Adipocyte (in vitro differentiated cells): ENCODE measurements around the gene R3HDM1.
"Not testable (repeated sequence)": the region's sequence is repeated elsewhere in the genome, so short reads cannot be mapped to it uniquely, and the experiment has no call there.

Source experiments
- DNase-seq: peaks from one replicate; pipeline ENCODE4 v3.0.0-alpha.2; 2015; ENCODE audit warnings: low read depth
- H3K27me3 ChIP-seq: replicated peaks from 2 replicates; pipeline ENCODE4 v1.7.0; 2013; ENCODE audit warnings: mild to moderate bottlenecking, low read length, moderate library complexity; ENCODE audit not compliant: control insufficient read depth, insufficient read depth
- H3K36me3 ChIP-seq: 2 replicates; pipeline ENCODE4 v1.7.0; 2013; ENCODE audit warnings: low read length, mild to moderate bottlenecking, moderate library complexity; ENCODE audit not compliant: control insufficient read depth, insufficient read depth, severe bottlenecking
- H3K4me1 ChIP-seq: 2 replicates; pipeline ENCODE4 v1.7.0; 2013; ENCODE audit warnings: mild to moderate bottlenecking, low read length, moderate library complexity; ENCODE audit not compliant: control insufficient read depth, insufficient read depth
- H3K4me3 ChIP-seq: 2 replicates; pipeline ENCODE4 v1.7.0; 2013; ENCODE audit warnings: mild to moderate bottlenecking, low read length, moderate library complexity
- H3K9ac ChIP-seq: 2 replicates; pipeline ENCODE4 v1.7.0; 2013; ENCODE audit warnings: mild to moderate bottlenecking, low read length, moderate library complexity
- H3K9me3 ChIP-seq: 2 replicates; pipeline ENCODE4 v1.7.0; 2013; ENCODE audit warnings: mild to moderate bottlenecking, low read length, moderate library complexity; ENCODE audit not compliant: control insufficient read depth

Gene R3HDM1

DNA sequence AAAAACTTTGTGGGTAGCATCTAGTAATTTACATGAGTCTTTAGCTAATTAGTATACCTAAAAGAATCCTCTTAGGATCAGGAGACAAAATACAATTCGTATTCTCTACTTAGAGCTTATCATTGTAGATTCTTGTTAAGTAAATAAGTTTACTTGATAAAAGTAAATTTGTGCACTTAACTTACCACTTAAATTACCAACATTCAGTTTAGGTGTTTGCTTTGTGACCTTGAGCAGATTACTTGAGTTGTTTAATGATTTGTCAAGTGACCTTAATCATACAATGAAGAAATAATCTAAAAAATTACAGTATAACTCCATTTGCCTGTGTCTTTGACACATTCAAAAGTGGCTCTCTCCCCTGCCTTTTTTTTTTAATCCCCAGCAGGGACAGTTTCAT lies 143.2 kb downstream of the R3HDM1 start:
- Histone ChIP-seq H3K9me3 (no peaks in the 10 kb centered on the region), H3K27me3 (no peaks in the 10 kb centered on the region), H3K4me1 (no peaks in the 10 kb centered on the region), H3K36me3 (peaks cover 23% of the 10 kb centered on the region), H3K4me3 (no peak overlapping the region), H3K9ac (no peak overlapping the region)
- no peak for DNase-seq

DNA sequence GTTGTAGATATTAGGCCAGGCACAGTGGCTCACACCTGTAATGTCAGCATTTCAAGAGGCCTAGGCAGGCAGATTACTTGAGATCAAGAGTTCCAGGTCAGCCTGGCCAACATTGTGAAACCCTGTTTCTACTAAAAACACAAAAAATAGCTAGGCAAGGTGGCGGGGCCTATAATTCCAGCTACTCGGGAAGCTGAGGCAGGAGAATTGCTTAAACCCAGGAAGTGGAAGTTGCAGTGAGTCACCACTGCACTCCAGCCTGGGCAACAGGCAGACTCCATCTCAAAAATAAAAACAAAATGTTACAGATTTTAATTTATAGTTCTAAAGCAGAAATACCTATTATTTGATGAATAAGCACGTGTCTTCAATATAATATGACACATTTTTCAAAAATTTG lies 144.7 kb downstream of the R3HDM1 start:
- Histone ChIP-seq H3K4me3 (no peak overlapping the region), H3K27me3 (no peaks in the 10 kb centered on the region), H3K9ac (no peak overlapping the region), H3K36me3 (peaks cover 31% of the 10 kb centered on the region), H3K4me1 (no peaks in the 10 kb centered on the region), H3K9me3 (no peaks in the 10 kb centered on the region)
- no peak for DNase-seq

DNA sequence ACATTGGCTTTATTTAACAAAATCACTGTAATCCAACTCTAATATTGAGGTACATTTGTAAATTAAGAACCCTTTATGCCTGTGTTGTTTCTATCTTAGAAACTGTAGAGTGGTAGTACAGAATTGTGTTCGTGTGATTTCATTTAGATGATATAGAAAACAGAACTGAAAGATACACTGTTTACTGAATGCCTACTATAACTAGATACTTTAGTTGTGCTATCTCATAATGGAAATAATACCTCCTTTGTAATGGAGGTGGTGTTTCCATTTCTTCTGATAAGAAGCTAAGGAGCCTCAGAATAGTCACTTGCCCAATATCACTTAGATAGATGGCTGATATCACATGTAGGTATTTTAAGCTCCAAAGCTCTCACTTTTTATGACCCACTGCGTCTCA lies 147.8 kb downstream of the R3HDM1 start:
- Histone ChIP-seq H3K4me1 (no peaks in the 10 kb centered on the region), H3K27me3 (no peaks in the 10 kb centered on the region), H3K9me3 (no peaks in the 10 kb centered on the region), H3K36me3 (peaks cover 26% of the 10 kb centered on the region), H3K9ac (no peak overlapping the region), H3K4me3 (no peak overlapping the region)
- DNase-seq: no peak

DNA sequence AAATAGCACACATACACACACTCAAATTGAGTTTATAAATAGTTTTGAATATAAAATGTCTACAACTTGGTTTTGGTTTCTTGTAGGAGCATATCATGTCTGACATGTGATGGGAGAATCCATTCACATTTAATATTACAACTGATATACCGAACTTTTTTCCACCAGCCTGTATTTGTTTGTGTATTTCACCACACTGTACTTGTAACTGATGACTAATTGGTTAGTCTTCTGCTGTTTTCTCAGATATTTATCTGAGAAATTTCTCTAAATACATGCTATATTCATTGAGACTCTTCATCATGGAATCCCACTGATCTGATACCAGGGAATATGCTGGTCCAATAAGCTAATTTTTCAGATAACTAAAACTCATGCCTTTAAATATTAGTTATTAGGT lies 154.1 kb downstream of the R3HDM1 start:
- H3K4me3 ChIP-seq: no peak overlapping the region
- no peaks in the 10 kb centered on the region for H3K27me3 ChIP-seq
- peaks cover 4% of the 10 kb centered on the region for H3K4me1 ChIP-seq
- H3K9me3 ChIP-seq: no peaks in the 10 kb centered on the region
- peak; percentile 75 for DNase-seq
- H3K9ac ChIP-seq: no peak overlapping the region
- H3K36me3 ChIP-seq: peaks cover 8% of the 10 kb centered on the region

GRCh38 chr2:135688978-135689377 lies 157.7 kb downstream of the R3HDM1 start:
- no peak for DNase-seq
- Histone ChIP-seq H3K36me3 (peaks cover 3% of the 10 kb centered on the region), H3K4me3 (no peak overlapping the region), H3K4me1 (peaks cover 4% of the 10 kb centered on the region), H3K9ac (no peak overlapping the region), H3K27me3 (no peaks in the 10 kb centered on the region), H3K9me3 (no peaks in the 10 kb centered on the region)

DNA sequence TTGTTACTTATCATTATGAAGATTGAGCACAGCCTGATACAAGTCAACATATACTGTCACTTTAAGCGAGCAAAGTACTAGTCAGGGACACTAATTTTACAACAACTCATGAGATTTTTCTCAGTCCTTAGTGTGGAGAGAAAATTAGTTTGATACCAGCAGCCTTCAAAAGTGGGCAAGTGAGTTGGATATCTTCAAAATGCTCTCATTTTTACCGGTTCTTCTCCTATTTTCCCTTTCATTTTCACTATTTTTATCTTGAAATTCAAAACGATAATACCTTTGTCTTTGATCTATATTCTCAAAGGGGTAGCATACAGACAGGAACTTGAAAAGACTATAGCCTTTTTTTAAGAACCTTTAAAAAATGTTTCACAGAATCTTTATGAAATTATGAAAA lies 158.4 kb downstream of the R3HDM1 start:
- H3K4me1 ChIP-seq: peaks cover 6% of the 10 kb centered on the region
- no peaks in the 10 kb centered on the region for H3K9me3 ChIP-seq
- H3K4me3 ChIP-seq: no peak overlapping the region
- no peak overlapping the region for H3K9ac ChIP-seq
- peaks cover 3% of the 10 kb centered on the region for H3K36me3 ChIP-seq
- no peaks in the 10 kb centered on the region for H3K27me3 ChIP-seq
- DNase-seq: no peak

DNA sequence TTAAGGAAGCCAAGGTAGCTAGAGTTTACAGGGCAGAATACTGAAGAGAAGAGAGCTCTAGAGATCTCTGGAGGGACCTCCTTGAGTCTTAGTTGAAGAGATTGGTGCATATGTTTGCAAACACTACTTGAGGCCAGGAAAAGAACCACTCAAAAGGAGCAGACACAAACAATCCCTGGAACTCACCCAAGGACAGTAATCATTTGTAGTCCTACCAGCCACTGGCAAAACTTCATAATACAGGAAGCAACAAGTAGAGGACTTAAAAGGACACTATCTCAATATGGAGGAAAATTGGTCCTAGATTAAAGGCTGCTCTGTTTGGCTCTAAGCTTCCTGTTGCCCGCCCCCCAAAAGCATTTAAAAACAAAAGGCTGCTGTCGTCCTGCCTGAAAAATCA lies 163.4 kb downstream of the R3HDM1 start:
- Histone ChIP-seq H3K4me1 (peaks cover 4% of the 10 kb centered on the region), H3K9me3 (no peaks in the 10 kb centered on the region), H3K36me3 (peaks cover 2% of the 10 kb centered on the region), H3K9ac (no peak overlapping the region), H3K4me3 (no peak overlapping the region), H3K27me3 (no peaks in the 10 kb centered on the region)
- DNase-seq: no peak

DNA sequence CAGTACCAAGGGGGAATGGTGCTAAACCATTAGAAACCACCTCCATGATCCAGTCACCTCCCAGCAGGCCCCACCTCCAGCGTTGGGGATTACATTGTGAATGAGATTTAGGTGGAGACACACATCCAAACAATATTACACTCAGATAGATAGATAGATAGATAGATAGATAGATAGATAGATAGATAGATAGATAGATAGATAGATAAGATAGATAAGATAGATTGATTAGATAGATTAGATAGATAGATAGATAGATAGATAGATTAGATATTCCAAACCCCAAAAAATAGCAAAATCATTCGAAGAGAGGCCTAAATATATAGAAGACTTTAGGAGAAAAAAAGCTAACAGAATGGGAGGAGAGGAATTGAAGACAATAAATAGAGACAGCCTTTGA lies 167.6 kb downstream of the R3HDM1 start:
- no peak for DNase-seq
- Histone ChIP-seq H3K4me3 (no peak overlapping the region), H3K4me1 (peaks cover 11% of the 10 kb centered on the region), H3K9me3 (no peaks in the 10 kb centered on the region), H3K27me3 (no peaks in the 10 kb centered on the region), H3K36me3 (peaks cover 2% of the 10 kb centered on the region), H3K9ac (no peak overlapping the region)

DNA sequence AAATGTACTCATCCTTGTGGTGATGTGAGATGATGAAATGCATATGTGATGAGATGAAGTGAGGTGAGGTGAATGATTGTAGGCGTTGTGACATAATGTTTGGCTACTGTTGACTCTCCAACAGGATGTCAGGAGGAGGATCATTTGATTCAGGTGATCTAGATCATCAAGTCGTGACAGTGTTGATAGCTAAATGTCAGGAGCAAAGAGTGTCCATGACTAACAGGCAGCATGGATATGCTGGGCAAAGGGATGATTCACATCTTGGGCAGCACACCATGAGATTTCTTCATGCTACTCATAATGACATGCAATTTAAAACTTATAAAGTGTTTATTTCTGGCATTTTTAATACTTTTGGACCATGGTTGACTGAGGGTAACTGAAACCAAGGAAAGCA lies 170.2 kb downstream of the R3HDM1 start:
- H3K9me3 ChIP-seq: no peaks in the 10 kb centered on the region
- peaks cover 12% of the 10 kb centered on the region for H3K4me1 ChIP-seq
- no peak overlapping the region for H3K4me3 ChIP-seq
- peak; percentile 69 for DNase-seq
- H3K36me3 ChIP-seq: peaks cover 2% of the 10 kb centered on the region
- H3K27me3 ChIP-seq: no peaks in the 10 kb centered on the region
- no peak overlapping the region for H3K9ac ChIP-seq

DNA sequence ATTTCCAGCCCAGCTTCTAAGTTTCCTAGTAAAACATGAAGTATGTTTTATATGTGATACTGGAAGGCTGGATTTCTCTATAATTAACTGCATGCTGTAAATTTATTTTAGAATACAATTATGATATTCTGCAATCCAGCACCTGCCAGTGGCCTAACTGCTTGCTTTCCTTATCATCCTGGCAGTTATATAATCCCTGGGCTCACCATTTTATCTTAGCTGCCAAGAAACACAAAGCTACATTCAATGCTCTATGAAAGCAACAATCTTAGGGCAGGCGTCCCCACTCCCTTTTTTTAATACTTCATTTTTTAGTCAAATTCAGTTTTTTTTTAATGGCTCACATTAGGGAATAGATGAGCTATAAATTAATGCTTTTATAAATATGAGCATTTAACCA lies 172.0 kb downstream of the R3HDM1 start:
- Histone ChIP-seq H3K4me1 (peaks cover 12% of the 10 kb centered on the region), H3K9ac (no peak overlapping the region), H3K36me3 (no peaks in the 10 kb centered on the region), H3K27me3 (no peaks in the 10 kb centered on the region), H3K4me3 (no peak overlapping the region), H3K9me3 (no peaks in the 10 kb centered on the region)
- no peak for DNase-seq

DNA sequence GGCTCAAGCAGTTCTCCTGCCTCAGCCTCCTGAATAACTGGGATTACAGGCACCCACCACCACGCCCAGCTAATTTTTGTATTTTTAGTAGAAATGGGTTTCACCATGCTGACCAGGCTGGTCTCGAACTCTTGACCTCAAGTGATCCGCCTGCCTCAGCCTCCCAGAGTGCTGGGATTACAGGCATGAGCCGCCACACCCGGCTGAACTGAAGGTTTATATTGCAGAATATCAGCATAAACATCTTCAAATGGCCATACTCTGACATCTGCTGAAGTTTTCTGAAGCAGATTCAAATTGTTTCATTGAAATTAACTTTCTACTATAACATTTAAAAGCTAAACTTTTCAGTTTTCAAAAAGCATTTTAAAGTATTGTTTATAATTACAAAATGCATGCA lies 172.8 kb downstream of the R3HDM1 start:
- not testable (repeated sequence) for H3K9me3 ChIP-seq, H3K4me3 ChIP-seq, DNase-seq, H3K9ac ChIP-seq, H3K36me3 ChIP-seq, H3K27me3 ChIP-seq
- H3K4me1 ChIP-seq: peaks cover 12% of the 10 kb centered on the region

- Histone ChIP-seq H3K9me3 (no peaks in the 10 kb centered on the region), H3K9ac (no peak overlapping the region), H3K27me3 (no peaks in the 10 kb centered on the region), H3K4me1 (peaks cover 5% of the 10 kb centered on the region), H3K36me3 (peaks cover 4% of the 10 kb centered on the region), H3K4me3 (no peak overlapping the region)
- no peak for DNase-seq
Observed at GRCh38 chr2:135708159-135708558, 176.9 kb downstream of the R3HDM1 start.
